RWPE2 (cell line): Measurements from ENCODE around the gene FOXF1.

Source experiments
- ATAC-seq: fragments of 200-7000 bp; cut with Tn5 transposase; 3 replicates; pipeline ENCODE4 v1.9.1; 2021; ENCODE audit warnings: low read depth
- DNase-seq: peaks from one replicate; pipeline ENCODE4 v3.0.0-alpha.2; 2020; ENCODE audit warnings: low spot score
- H3K27ac ChIP-seq: fragments of 450-650 bp; 2 replicates; pipeline ENCODE4 v1.5.1; 2017; ENCODE audit warnings: mild to moderate bottlenecking; ENCODE audit not compliant: poor library complexity, severe bottlenecking
- H3K27me3 ChIP-seq: fragments of 250-450 bp; sonication (Bioruptor Pico); 2 replicates; pipeline ENCODE4 v1.5.1; 2021; ENCODE audit warnings: mild to moderate bottlenecking, moderate library complexity; ENCODE audit not compliant: insufficient read depth, poor library complexity, severe bottlenecking
- H3K36me3 ChIP-seq: fragments of 250-450 bp; sonication (Bioruptor Pico); 2 replicates; pipeline ENCODE4 v1.5.1; 2020; ENCODE audit warnings: low read depth, mild to moderate bottlenecking, moderate library complexity
- H3K4me1 ChIP-seq: fragments of 250-450 bp; sonication (Bioruptor Pico); 2 replicates; pipeline ENCODE4 v1.5.1; 2021; ENCODE audit warnings: mild to moderate bottlenecking, moderate library complexity; ENCODE audit not compliant: insufficient read depth, poor library complexity, severe bottlenecking
- H3K4me3 ChIP-seq: fragments of 250-450 bp; sonication (Bioruptor Pico); 2 replicates; pipeline ENCODE4 v1.5.1; 2021; ENCODE audit warnings: mild to moderate bottlenecking, moderate library complexity; ENCODE audit not compliant: severe bottlenecking
- H3K9me3 ChIP-seq: fragments of 250-450 bp; sonication (Bioruptor Pico); 2 replicates; pipeline ENCODE4 v1.5.1; 2021; ENCODE audit warnings: mild to moderate bottlenecking, moderate library complexity; ENCODE audit not compliant: severe bottlenecking
- CTCF ChIP-seq: fragments of 450-650 bp; IDR thresholded peaks from one replicate; pipeline ENCODE4 v1.5.1; 2017; ENCODE audit warnings: mild to moderate bottlenecking, moderate library complexity; ENCODE audit not compliant: poor library complexity, severe bottlenecking

The FOXF1 gene

GRCh38 chr16:86519007-86519648, 8.8 kb downstream of the FOXF1 start:
- no peak overlapping the region for H3K27ac ChIP-seq
- no peaks in the 10 kb centered on the region for H3K4me1 ChIP-seq
- H3K27me3 ChIP-seq: peaks cover 94% of the 10 kb centered on the region

GRCh38 chr16:86519649-86520316, 9.5 kb downstream of the FOXF1 start:
- H3K36me3 ChIP-seq: no peaks in the 10 kb centered on the region
- no peak overlapping the region for H3K4me3 ChIP-seq
- no peaks in the 10 kb centered on the region for H3K9me3 ChIP-seq
- TF ChIP-seq CTCF: peak; percentile 92
- no peaks in the 10 kb centered on the region for H3K4me1 ChIP-seq
- ATAC-seq (no peak), DNase-seq (no peak)
- peaks cover 94% of the 10 kb centered on the region for H3K27me3 ChIP-seq
- no peak overlapping the region for H3K27ac ChIP-seq

More at GRCh38 chr16:86519007-86519648, 8.8 kb downstream of the FOXF1 start:
- no peak for DNase-seq
- Histone ChIP-seq H3K36me3 (no peaks in the 10 kb centered on the region), H3K9me3 (no peaks in the 10 kb centered on the region), H3K4me3 (no peak overlapping the region)
- ATAC-seq: no peak
- TF ChIP-seq CTCF: no peak

GRCh38 chr16:86520317-86521210, 10.2 kb downstream of the FOXF1 start:
- peak; percentile 71 for TF ChIP-seq CTCF
- ATAC-seq: no peak
- Histone ChIP-seq H3K27ac (no peak overlapping the region), H3K4me1 (no peaks in the 10 kb centered on the region), H3K4me3 (no peak overlapping the region), H3K27me3 (peaks cover 92% of the 10 kb centered on the region), H3K9me3 (no peaks in the 10 kb centered on the region), H3K36me3 (no peaks in the 10 kb centered on the region)
- DNase-seq: no peak

- no peak overlapping the region for H3K4me3 ChIP-seq
- TF ChIP-seq CTCF: no peak
- ATAC-seq (no peak), DNase-seq (no peak)
- no peaks in the 10 kb centered on the region for H3K36me3 ChIP-seq
- H3K4me1 ChIP-seq: no peaks in the 10 kb centered on the region
- H3K27me3 ChIP-seq: peaks cover 82% of the 10 kb centered on the region
- H3K27ac ChIP-seq: no peak overlapping the region
- no peaks in the 10 kb centered on the region for H3K9me3 ChIP-seq
Observed at GRCh38 chr16:86521236-86522197, 11.2 kb downstream of the FOXF1 start.
